Measurements from ENCODE around the gene STARD6. TPM values are rescaled to one million over a fixed set of nuclear protein-coding genes. Genes with fewer than 3 reads are reported as not detected.

STARD6 gene, protein sequence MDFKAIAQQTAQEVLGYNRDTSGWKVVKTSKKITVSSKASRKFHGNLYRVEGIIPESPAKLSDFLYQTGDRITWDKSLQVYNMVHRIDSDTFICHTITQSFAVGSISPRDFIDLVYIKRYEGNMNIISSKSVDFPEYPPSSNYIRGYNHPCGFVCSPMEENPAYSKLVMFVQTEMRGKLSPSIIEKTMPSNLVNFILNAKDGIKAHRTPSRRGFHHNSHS
- total RNA-seq (not detected), polyA plus RNA-seq (ENCODE audit: insufficient read length in 6 of 6) (under 1 TPM in 2 of 6 donors, not detected in 4; 0.42 to 0.43 TPM)
- long read RNA-seq, donor 1 = 0 reads
- long read RNA-seq, donor 2 = 0 reads
- long read RNA-seq, donor 3 = 0 reads
- long read RNA-seq, donor 4 = 0 reads
- long read RNA-seq, donor 5, partial matches to known transcripts = 12 of 12 reads
- long read RNA-seq, donor 5, other reads (novel, unspliced or antisense) = 0 of 12 reads
- long read RNA-seq, donor 6 = 0 reads
- long read RNA-seq, donor 7 = 0 reads
- long read RNA-seq, donor 8 = 0 reads
- long read RNA-seq, donor 9 = 0 reads
- long read RNA-seq, donor 10 = 0 reads
- long read RNA-seq, donor 11 = 0 reads
- long read RNA-seq, donor 12 = 0 reads

DNA sequence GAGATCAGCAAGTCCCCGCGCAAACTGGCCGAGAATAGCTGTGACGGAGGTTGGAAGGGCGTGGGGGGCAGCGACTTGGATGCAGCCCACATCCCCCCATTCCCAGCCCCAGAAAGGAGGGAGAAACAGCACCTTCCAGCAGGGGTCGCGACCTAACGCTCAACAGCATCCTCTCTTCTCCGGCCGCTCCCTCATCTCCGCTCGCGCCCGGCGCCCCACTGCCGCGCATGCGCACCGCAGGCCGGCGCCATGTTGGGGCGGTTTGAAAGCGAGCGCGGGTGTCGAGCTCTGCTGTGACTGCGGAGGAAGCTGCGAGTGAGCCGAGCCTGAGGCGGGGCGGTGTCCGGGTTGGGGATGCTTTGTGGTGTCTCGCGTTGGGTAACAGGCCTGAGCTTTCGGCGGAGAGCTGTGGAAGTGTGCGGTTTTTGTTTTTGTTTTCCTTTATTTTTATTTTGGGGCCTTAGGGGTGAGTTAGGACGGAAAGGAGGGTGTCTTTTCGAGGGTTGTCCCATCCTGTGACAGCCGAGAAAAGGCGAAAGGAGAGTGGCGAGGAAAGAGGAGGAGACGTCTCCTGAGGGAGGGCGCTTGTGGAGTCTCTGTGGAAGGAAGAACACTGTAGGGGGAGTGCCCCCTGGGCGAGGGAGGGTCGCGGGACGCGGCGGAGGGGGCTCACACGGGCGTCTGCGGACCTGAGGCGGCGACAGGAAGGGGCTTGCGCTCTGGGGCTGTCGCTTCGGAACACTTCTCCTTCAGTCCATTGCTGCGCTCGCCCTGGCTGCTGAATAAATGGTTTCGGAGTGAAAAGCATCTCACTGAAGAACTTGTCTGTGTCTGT, at the start of gene STARD6, which contains the start of gene C18orf54:
STARD6 (minus strand) TSS at position 199 of the 835 bp plus-strand sequence. CDS start 3,285 bp downstream, outside the sequence.
C18orf54 (plus strand) TSS at position 247 of the 835 bp plus-strand sequence. CDS start 2,667 bp downstream, outside the sequence.
- H3K27ac ChIP-seq = peak within 1 kb of the TSS; percentile 51 to 71
- H3K4me3 ChIP-seq = peak within 1 kb of the TSS; percentile 57 to 65
- TF ChIP-seq, protein P1, sequence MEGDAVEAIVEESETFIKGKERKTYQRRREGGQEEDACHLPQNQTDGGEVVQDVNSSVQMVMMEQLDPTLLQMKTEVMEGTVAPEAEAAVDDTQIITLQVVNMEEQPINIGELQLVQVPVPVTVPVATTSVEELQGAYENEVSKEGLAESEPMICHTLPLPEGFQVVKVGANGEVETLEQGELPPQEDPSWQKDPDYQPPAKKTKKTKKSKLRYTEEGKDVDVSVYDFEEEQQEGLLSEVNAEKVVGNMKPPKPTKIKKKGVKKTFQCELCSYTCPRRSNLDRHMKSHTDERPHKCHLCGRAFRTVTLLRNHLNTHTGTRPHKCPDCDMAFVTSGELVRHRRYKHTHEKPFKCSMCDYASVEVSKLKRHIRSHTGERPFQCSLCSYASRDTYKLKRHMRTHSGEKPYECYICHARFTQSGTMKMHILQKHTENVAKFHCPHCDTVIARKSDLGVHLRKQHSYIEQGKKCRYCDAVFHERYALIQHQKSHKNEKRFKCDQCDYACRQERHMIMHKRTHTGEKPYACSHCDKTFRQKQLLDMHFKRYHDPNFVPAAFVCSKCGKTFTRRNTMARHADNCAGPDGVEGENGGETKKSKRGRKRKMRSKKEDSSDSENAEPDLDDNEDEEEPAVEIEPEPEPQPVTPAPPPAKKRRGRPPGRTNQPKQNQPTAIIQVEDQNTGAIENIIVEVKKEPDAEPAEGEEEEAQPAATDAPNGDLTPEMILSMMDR (IDR thresholded peaks at IDR 0.05) = peak in 1 of 2 donors; percentile 23
- intact Hi-C loops (cut with DNase I) = loop anchor here in 1 of 2 donors (5.0 kb wide), 1 partner anchor 181 kb away; no protein-coding TSS in a partner anchor
- H3K27me3 ChIP-seq = no peaks in the 10 kb centered on the region
- peaks cover 0 to 11% of the 10 kb centered on the region in 2 donors for H3K4me1 ChIP-seq
- H3K36me3 ChIP-seq = no peaks in the 10 kb centered on the region
- peak; percentile 90 to 97 (median 92) for DNase-seq
- H3K9me3 ChIP-seq = no peaks in the 10 kb centered on the region
- ATAC-seq = peak; percentile 99

DNA sequence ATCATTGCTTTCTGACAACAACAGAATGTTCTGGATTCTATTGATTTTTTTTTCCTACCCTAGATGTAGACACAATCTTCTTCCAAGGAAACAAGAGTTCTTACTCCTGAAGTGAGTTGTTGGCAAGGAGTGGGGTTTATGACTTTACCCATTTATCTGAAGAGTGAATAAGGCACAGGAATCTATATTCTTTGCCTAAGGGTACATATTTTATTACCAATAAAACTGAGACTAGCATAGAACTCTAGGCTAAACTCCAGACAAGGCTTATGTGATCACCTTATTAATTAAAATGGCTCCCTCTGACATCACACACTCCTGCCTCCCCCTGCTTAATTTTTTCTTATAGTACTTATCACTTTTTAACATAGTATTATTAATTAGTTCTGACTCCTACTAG, 47.6 kb upstream of the STARD6 start:
- TF ChIP-seq, protein P1 (IDR thresholded peaks at IDR 0.05) = no peak
- no peak overlapping the region for H3K4me3 ChIP-seq
- no peaks in the 10 kb centered on the region for H3K4me1 ChIP-seq
- H3K9me3 ChIP-seq = no peaks in the 10 kb centered on the region
- DNase-seq = no peak
- no peaks in the 10 kb centered on the region for H3K27me3 ChIP-seq
- intact Hi-C loops (cut with DNase I) = no loop called here
- H3K36me3 ChIP-seq = no peaks in the 10 kb centered on the region
- no peak for ATAC-seq
- H3K27ac ChIP-seq = no peak overlapping the region

DNA sequence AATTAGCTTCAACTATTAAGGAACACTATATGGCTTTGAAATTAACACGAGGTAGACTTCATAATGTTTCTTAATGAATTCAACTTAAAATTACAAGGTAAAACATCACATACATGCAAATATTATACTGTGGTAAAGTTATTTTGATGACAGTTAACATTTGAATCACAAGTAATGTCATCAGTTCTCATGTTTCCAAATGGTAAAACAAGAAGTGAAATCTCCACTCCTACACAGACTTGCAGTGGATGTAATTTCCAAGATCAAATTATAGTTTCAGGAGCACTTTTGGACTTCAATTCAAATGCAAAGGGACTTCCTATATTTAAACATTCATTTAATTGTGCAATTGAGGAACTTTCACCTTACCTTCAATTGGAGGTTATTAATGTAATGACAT, 39.1 kb upstream of the STARD6 start:
- no peak for ATAC-seq
- Histone ChIP-seq H3K27ac (no peak overlapping the region), H3K9me3 (no peaks in the 10 kb centered on the region), H3K27me3 (no peaks in the 10 kb centered on the region), H3K36me3 (no peaks in the 10 kb centered on the region), H3K4me1 (no peaks in the 10 kb centered on the region), H3K4me3 (no peak overlapping the region)
- intact Hi-C loops (cut with DNase I) = no loop called here
- TF ChIP-seq, protein P1 (IDR thresholded peaks at IDR 0.05) = no peak
- DNase-seq = no peak

DNA sequence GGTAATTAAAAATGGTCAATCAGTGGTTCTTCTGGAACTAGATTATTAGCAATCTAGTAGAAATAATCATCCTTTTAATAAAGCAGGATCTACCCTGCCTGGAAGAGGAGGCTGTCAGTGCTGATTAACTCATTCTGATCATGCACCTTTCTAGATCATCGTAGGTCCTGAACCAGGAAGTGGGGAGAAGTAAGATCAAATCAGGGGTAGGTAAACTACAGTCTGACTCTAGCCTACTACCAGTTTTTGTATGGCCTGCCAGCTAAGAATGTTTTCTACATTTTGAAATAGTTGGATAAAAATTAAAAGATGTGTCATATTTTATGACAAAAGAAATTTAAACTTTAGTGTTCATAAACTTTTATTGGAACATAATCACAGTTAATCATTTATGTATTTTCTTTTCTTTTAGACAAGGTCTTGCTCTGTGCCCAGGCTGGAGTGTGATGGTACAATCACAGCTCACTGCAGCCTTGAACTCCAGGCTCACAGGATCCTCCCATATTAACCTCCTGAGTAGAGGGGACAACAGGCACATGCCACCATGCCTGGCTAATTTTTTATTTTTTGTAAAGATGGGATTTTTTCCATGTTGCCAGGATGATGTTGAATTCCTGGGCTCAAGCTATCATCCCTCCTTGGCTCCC, 36.1 kb upstream of the STARD6 start:
- ATAC-seq (no peak), DNase-seq (no peak)
- no peaks in the 10 kb centered on the region for H3K27me3 ChIP-seq
- no peak overlapping the region for H3K4me3 ChIP-seq
- intact Hi-C loops (cut with DNase I) = no loop called here
- H3K4me1 ChIP-seq = peaks cover 0 to 4% of the 10 kb centered on the region in 2 donors
- no peak overlapping the region for H3K27ac ChIP-seq
- no peaks in the 10 kb centered on the region for H3K9me3 ChIP-seq
- H3K36me3 ChIP-seq = no peaks in the 10 kb centered on the region
- TF ChIP-seq, protein P1 (IDR thresholded peaks at IDR 0.05) = no peak
